Left lung (tissue), 10 donors: ENCODE results near the gene STRIP2. TPM values are rescaled to one million over a fixed set of nuclear protein-coding genes. Genes with fewer than 3 reads are reported as not detected.
A peak's percentile ranks its signal among the peaks of the same experiment; 100 is the strongest.
"Not testable (repeated sequence)": the region's sequence is repeated elsewhere in the genome, so short reads cannot be mapped to it uniquely, and the experiment has no call there.

Source experiments
- ATAC-seq: fragments of 200-7000 bp; cut with Tn5 transposase; one replicate; pipeline ENCODE4 v1.9.1; 2020; ENCODE audit warnings: moderate library complexity
- DNase-seq, 4 donors: peaks; one replicate each; pipeline ENCODE4 v3.0.0-alpha.2; 2013 to 2020
- H3K27ac ChIP-seq, 2 donors: fragments of 200-600 bp; sonication (generic) in 1 of 2; one replicate each; pipeline versions ENCODE4 v1.5.0 to v1.8.0; 2020 to 2021
- H3K27me3 ChIP-seq, 2 donors: fragments of 200-600 bp; sonication (generic) in 1 of 2; one replicate each; pipeline versions ENCODE4 v1.5.0 to v1.8.0; 2020 to 2021
- H3K36me3 ChIP-seq, 2 donors: fragments of 200-600 bp; sonication (generic) in 1 of 2; one replicate each; pipeline versions ENCODE4 v1.5.0 to v1.8.0; 2020 to 2021
- H3K4me1 ChIP-seq, 2 donors: fragments of 200-600 bp; one replicate each; pipeline ENCODE4 v1.8.0; 2021
- H3K4me3 ChIP-seq, 2 donors: fragments of 200-600 bp; sonication (generic) in 1 of 2; one replicate each; pipeline versions ENCODE4 v1.5.0 to v1.8.0; 2020 to 2021; ENCODE audit warnings: mild to moderate bottlenecking in 1 of 2
- H3K9me3 ChIP-seq, 2 donors: fragments of 200-600 bp; sonication (generic) in 1 of 2; one replicate each; pipeline versions ENCODE4 v1.5.0 to v1.8.0; 2020 to 2021
- intact Hi-C, 2 donors: fragments of 100-400 bp; cut with DNase I; formaldehyde crosslinking; loops; one replicate each; pipeline versions ENCODE4 v1.11.2 to v1.14.2; 2022
- polyA plus RNA-seq, 6 donors: library from polyadenylated mRNA; unstranded; fragments of 120-200 nt; gene quantifications; one replicate each; pipeline ENCODE4 v1.2.1, GENCODE V29; 2013; ENCODE audit not compliant: insufficient read length in 6 of 6
- total RNA-seq, 2 donors: library from RNA; stranded (reverse); fragmentation: NEBNext Ultra II Directional; extraction: Animal tissue kit (Norgen Biotek cat#: 25700); gene quantifications; one replicate each; pipeline ENCODE4 v1.2.1, GENCODE V29; 2021
- TF ChIP-seq, protein P1 (sequence below), 2 donors: fragments of 200-600 bp; sonication (generic) in 1 of 2; IDR thresholded peaks; one replicate each; pipeline versions ENCODE4 v1.5.0 to v1.8.0; 2021; ENCODE audit warnings: antibody characterized with exemption in 2 of 2
- donor health status: DM: no; HTN: yes; CAD: no.
- donor health status: DM: no; HTN: no; CAD: no.

Gene STRIP2
- total and polyA plus RNA-seq, 8 donors = 4.4 to 6.3 (median 5.6) TPM

DNA sequence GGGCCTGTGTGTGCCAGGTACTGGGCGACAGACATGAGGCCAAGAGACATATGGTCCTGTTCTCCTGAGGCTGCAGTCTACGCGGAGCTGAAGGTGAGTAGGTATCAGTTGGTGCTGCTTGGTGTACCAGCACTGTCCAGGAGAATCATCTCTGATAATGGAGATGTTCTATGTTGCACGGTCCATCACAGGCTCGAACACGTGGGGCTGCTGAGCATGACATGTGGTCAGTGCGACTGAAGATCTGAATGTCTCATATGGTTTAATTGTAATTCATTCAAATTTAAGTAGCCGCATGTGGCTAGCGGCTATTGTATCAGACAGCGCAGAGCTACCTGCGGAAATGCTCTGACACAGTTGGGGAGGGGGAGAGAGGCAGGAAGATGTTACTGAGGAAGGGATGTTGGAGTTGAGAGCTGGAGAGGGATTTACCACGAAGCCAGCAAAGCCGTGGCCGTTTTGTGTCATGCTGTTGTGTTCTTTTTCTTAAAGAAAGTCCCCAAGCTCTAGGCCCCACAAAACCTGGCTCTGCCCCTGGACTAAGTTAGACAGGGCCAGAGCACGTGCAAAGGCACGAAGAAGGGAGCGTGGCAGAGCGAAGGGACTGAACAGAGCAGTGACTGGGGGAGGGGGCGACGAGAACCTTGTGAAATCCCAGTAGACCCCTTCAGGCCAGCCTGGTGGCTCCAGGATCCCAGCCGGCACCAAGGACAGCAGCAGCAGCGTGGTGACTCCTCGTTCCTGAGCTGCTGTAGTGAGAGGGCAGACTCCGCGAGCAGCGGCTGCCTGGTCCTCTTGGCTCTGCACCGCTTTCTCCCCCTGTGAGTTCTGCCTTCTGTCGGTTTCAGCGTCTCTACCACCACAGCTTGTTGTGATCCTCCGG is 88.1 kb downstream of the STRIP2 start:
- H3K9me3 ChIP-seq = no peaks in the 10 kb centered on the region
- H3K36me3 ChIP-seq = no peaks in the 10 kb centered on the region
- no peak for DNase-seq
- TF ChIP-seq, protein P1, sequence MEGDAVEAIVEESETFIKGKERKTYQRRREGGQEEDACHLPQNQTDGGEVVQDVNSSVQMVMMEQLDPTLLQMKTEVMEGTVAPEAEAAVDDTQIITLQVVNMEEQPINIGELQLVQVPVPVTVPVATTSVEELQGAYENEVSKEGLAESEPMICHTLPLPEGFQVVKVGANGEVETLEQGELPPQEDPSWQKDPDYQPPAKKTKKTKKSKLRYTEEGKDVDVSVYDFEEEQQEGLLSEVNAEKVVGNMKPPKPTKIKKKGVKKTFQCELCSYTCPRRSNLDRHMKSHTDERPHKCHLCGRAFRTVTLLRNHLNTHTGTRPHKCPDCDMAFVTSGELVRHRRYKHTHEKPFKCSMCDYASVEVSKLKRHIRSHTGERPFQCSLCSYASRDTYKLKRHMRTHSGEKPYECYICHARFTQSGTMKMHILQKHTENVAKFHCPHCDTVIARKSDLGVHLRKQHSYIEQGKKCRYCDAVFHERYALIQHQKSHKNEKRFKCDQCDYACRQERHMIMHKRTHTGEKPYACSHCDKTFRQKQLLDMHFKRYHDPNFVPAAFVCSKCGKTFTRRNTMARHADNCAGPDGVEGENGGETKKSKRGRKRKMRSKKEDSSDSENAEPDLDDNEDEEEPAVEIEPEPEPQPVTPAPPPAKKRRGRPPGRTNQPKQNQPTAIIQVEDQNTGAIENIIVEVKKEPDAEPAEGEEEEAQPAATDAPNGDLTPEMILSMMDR (IDR thresholded peaks at IDR 0.05) = no peak
- H3K4me3 ChIP-seq = no peak overlapping the region
- H3K4me1 ChIP-seq = peaks cover 0 to 6% of the 10 kb centered on the region in 2 donors
- no peak for ATAC-seq
- intact Hi-C loops = no loop called here
- peaks cover 0 to 22% of the 10 kb centered on the region in 2 donors for H3K27me3 ChIP-seq
- H3K27ac ChIP-seq = no peak overlapping the region

DNA sequence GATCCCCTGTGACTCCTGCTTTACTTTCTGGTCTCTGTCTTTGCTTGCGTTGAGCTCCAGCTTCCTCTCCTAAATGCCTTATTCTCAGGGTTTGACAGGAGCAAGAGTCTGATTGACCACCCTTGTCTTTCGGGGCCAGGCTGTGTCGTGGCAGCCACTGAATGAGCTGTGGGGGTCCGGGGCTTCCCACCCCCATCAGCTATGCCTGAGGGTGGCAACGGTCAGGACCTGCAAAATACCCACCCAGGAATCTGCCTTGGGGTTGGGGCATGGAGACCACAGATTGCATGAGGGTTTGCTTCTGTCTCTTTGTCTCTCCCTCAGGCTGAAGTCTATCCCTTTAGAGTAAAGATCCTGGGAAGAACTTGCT is 88.7 kb downstream of the STRIP2 start:
- Histone ChIP-seq H3K36me3 (no peaks in the 10 kb centered on the region), H3K27ac (no peak overlapping the region), H3K4me3 (no peak overlapping the region), H3K9me3 (no peaks in the 10 kb centered on the region), H3K27me3 (peaks cover 0 to 22% of the 10 kb centered on the region in 2 donors), H3K4me1 (peaks cover 0 to 6% of the 10 kb centered on the region in 2 donors)
- DNase-seq (no peak), ATAC-seq (no peak)
- intact Hi-C loops = no loop called here
- TF ChIP-seq, protein P1 (IDR thresholded peaks at IDR 0.05) = no peak

DNA sequence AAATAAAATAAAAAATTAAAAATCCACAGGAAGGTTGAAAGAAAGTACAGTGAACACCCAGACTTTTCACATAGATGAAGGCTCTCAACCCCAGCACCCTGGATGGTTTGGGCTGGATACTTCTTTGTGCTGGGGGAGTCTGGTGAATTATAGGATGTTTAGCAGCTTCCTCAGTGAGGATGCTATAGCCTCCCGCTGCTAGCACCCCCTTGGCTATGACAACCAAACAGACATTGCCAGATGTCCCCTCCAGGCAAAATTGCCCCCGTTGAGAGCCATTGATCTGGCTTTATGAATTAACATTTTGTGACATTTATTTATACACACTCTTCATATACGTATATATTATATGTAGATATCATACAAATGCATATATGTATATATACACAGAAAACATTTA is 89.7 kb downstream of the STRIP2 start:
- peaks cover 0 to 6% of the 10 kb centered on the region in 2 donors for H3K4me1 ChIP-seq
- TF ChIP-seq, protein P1 (IDR thresholded peaks at IDR 0.05) = no peak
- no peak for DNase-seq
- no peak for ATAC-seq
- H3K9me3 ChIP-seq = no peaks in the 10 kb centered on the region
- intact Hi-C loops = no loop called here
- H3K27me3 ChIP-seq = peaks cover 0 to 22% of the 10 kb centered on the region in 2 donors
- no peak overlapping the region for H3K27ac ChIP-seq
- H3K36me3 ChIP-seq = no peaks in the 10 kb centered on the region
- no peak overlapping the region for H3K4me3 ChIP-seq

DNA sequence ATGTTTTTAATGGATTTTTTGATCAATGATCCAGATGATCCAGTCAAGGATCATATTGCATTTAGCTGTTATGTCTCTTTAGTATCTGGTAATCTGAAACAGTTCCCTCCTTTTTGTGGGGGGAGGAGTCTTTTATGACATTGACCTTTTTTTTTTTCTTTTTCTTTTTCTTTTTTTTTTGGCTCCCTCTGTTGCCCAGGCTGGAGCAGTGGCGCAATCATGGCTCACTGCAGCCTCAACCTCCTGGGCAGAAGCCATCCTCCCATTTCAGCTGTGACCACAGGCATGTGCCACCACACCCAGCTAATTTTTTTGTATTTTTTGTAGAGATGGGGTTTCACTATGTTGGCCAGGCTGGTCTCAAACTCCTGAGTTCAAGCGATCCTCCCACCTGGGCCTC is 90.2 kb downstream of the STRIP2 start:
- H3K4me3 ChIP-seq, H3K27ac ChIP-seq, H3K4me1 ChIP-seq, H3K36me3 ChIP-seq, intact Hi-C loops, H3K9me3 ChIP-seq: not testable (repeated sequence)
- DNase-seq (peak in 1 of 4 donors; percentile 47), ATAC-seq (peak; percentile 43)
- peaks cover 0 to 22% of the 10 kb centered on the region in 2 donors for H3K27me3 ChIP-seq

DNA sequence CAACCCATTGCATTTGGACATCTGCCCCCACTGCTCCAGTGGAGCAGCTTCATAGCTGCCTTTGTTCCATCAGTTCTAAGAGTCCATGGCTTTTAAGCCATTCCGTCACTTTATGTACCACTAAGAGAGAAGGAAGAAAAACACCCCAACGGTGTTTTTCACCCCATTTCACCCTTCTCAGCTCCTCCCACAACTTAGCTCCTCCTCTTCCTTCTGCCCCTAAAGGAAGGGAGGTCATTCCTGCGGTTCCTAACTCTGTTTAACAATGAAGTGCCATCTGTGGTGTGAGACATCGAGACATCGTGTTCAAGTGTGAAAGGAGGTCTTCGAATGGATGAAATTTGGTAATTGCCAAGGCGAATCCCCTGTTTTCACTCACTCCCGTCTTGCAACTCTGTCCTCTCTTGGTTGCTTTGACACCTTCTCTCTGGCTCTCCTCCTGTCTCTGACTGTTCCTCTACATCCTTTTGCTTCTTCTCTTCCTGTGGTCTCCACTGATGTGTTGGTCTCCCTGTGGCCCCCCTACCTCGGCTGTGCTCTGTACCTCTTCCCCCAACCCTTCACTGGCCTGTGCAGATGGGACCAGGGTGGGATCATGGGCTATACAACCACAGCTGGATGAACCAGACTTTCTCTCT is 91.1 kb downstream of the STRIP2 start:
- H3K36me3 ChIP-seq = no peaks in the 10 kb centered on the region
- peaks cover 0 to 6% of the 10 kb centered on the region in 2 donors for H3K4me1 ChIP-seq
- intact Hi-C loops = no loop called here
- H3K4me3 ChIP-seq = no peak overlapping the region
- no peak overlapping the region for H3K27ac ChIP-seq
- ATAC-seq = no peak
- H3K9me3 ChIP-seq = no peaks in the 10 kb centered on the region
- peaks cover 0 to 22% of the 10 kb centered on the region in 2 donors for H3K27me3 ChIP-seq
- no peak for DNase-seq
- TF ChIP-seq, protein P1 (IDR thresholded peaks at IDR 0.05) = no peak
